H9 (cell line): ENCODE results near the gene CSMD2. TPM values are rescaled to one million over a fixed set of nuclear protein-coding genes. Genes with fewer than 3 reads are reported as not detected.

Experiments
- DNase-seq: peaks from one replicate; pipeline ENCODE4 v3.0.0-alpha.2; 2017
- H2AFZ ChIP-seq: one replicate; pipeline ENCODE4 v1.6.1; 2013; ENCODE audit warnings: mild to moderate bottlenecking, low read length, control low read depth, moderate library complexity
- H2AK5ac ChIP-seq: 2 replicates; pipeline ENCODE4 v1.6.1; 2013; ENCODE audit warnings: low read length, control low read depth, mixed read lengths; ENCODE audit not compliant: insufficient read length
- H2BK120ac ChIP-seq: one replicate; pipeline ENCODE4 v1.6.1; 2013; ENCODE audit warnings: low read depth, mild to moderate bottlenecking, low read length, control low read depth, inconsistent platforms; ENCODE audit not compliant: poor library complexity, severe bottlenecking
- H2BK12ac ChIP-seq: 2 replicates; pipeline ENCODE4 v1.6.1; 2013; ENCODE audit warnings: low read length, control low read depth, mixed read lengths, low read depth; ENCODE audit not compliant: insufficient read length
- H2BK15ac ChIP-seq: 2 replicates; pipeline ENCODE4 v1.6.1; 2013; ENCODE audit warnings: low read depth, low read length, control low read depth
- H2BK20ac ChIP-seq: one replicate; pipeline ENCODE4 v1.6.1; 2013; ENCODE audit warnings: low read depth, mild to moderate bottlenecking, low read length, control low read depth, inconsistent platforms; ENCODE audit not compliant: poor library complexity, severe bottlenecking
- H2BK5ac ChIP-seq: 2 replicates; pipeline ENCODE4 v1.6.1; 2013; ENCODE audit warnings: low read length, control low read depth, mixed read lengths; ENCODE audit not compliant: insufficient read length
- H3K14ac ChIP-seq: 2 replicates; pipeline ENCODE4 v1.6.1; 2013; ENCODE audit warnings: low read length, control low read depth; ENCODE audit not compliant: insufficient read depth
- H3K18ac ChIP-seq: 2 replicates; pipeline ENCODE4 v1.6.1; 2013; ENCODE audit warnings: low read depth, mild to moderate bottlenecking, mixed read lengths, low read length, control low read depth; ENCODE audit not compliant: insufficient read length
- H3K23ac ChIP-seq: 2 replicates; pipeline ENCODE4 v1.6.1; 2013; ENCODE audit warnings: low read length, control low read depth, mixed read lengths, low read depth; ENCODE audit not compliant: insufficient read length
- H3K23me2 ChIP-seq: 2 replicates; pipeline ENCODE4 v1.6.1; 2013; ENCODE audit warnings: low read depth, mild to moderate bottlenecking, mixed read lengths, low read length, control low read depth; ENCODE audit not compliant: insufficient read length, poor library complexity, severe bottlenecking
- H3K27ac ChIP-seq: 2 replicates; pipeline ENCODE4 v1.5.1; 2013; ENCODE audit warnings: low read length, control low read depth, mixed read lengths, low read depth; ENCODE audit not compliant: insufficient read length
- H3K27me3 ChIP-seq: 2 replicates; pipeline ENCODE4 v1.6.1; 2013; ENCODE audit warnings: low read length, control low read depth, inconsistent platforms; ENCODE audit not compliant: insufficient read depth
- H3K4ac ChIP-seq: 2 replicates; pipeline ENCODE4 v1.6.1; 2013; ENCODE audit warnings: low read depth, mild to moderate bottlenecking, control low read depth, inconsistent platforms, low read length, moderate library complexity
- H3K4me1 ChIP-seq: 2 replicates; pipeline ENCODE4 v1.6.1; 2013; ENCODE audit warnings: low read length, control low read depth, inconsistent platforms; ENCODE audit not compliant: insufficient read depth
- H3K4me2 ChIP-seq: 2 replicates; pipeline ENCODE4 v1.6.1; 2013; ENCODE audit warnings: low read length, control low read depth, mixed read lengths; ENCODE audit not compliant: insufficient read length, insufficient read depth
- H3K56ac ChIP-seq: 2 replicates; pipeline ENCODE4 v1.6.1; 2013; ENCODE audit warnings: low read depth, mild to moderate bottlenecking, mixed read lengths, low read length, control low read depth; ENCODE audit not compliant: insufficient read length
- H3K79me1 ChIP-seq: 2 replicates; pipeline ENCODE4 v1.6.1; 2013; ENCODE audit warnings: low read depth, mild to moderate bottlenecking, moderate library complexity, low read length, control low read depth, inconsistent platforms; ENCODE audit not compliant: insufficient read depth, poor library complexity, severe bottlenecking
- H3K79me2 ChIP-seq: 2 replicates; pipeline ENCODE4 v1.6.1; 2013; ENCODE audit warnings: low read length, control low read depth, inconsistent platforms; ENCODE audit not compliant: insufficient read depth
- H3K9ac ChIP-seq: 2 replicates; pipeline ENCODE4 v1.6.1; 2013; ENCODE audit warnings: low read length, control low read depth, mixed read lengths; ENCODE audit not compliant: insufficient read length; ENCODE audit errors: extremely low read depth
- H3K9me3 ChIP-seq: one replicate; pipeline ENCODE4 v1.6.1; 2013; ENCODE audit warnings: low read depth, low read length, inconsistent platforms; ENCODE audit not compliant: control insufficient read depth
- H3T11ph ChIP-seq: one replicate; pipeline ENCODE4 v1.6.1; 2013; ENCODE audit warnings: mild to moderate bottlenecking, low read length, control low read depth, inconsistent platforms
- H4K20me1 ChIP-seq: one replicate; pipeline ENCODE4 v1.6.1; 2013; ENCODE audit not compliant: control insufficient read depth, insufficient read length, insufficient read depth
- H4K5ac ChIP-seq: 2 replicates; pipeline ENCODE4 v1.6.1; 2013; ENCODE audit warnings: low read depth, mild to moderate bottlenecking, mixed read lengths, low read length, control low read depth; ENCODE audit not compliant: insufficient read length
- H4K8ac ChIP-seq: replicated peaks from 2 replicates; pipeline ENCODE4 v1.6.1; 2013; ENCODE audit warnings: low read length, control low read depth, mixed read lengths, low read depth; ENCODE audit not compliant: insufficient read length
- H4K91ac ChIP-seq: 2 replicates; pipeline ENCODE4 v1.6.1; 2013; ENCODE audit warnings: low read depth, mild to moderate bottlenecking, moderate library complexity, mixed read lengths, low read length, control low read depth; ENCODE audit not compliant: insufficient read length
- H3K27ac Mint-ChIP-seq, 3 experiments: 2 replicates in 2 of 3; 3 replicates in 1 of 3; pipeline ENCODE4 v1.8.0; 2020 to 2021; ENCODE audit warnings: mixed read lengths in 3 of 3, mild to moderate bottlenecking in 1 of 3, moderate library complexity in 1 of 3
- H3K27me3 Mint-ChIP-seq: 2 replicates; pipeline ENCODE4 v1.8.0; 2021; ENCODE audit warnings: low read depth, mild to moderate bottlenecking, moderate library complexity, mixed read lengths
- H3K36me3 Mint-ChIP-seq, 3 experiments: 2 replicates in 2 of 3; 3 replicates in 1 of 3; pipeline ENCODE4 v1.8.0; 2020 to 2021; ENCODE audit warnings: low read depth in 3 of 3, mixed read lengths in 3 of 3; ENCODE audit not compliant: insufficient read depth in 1 of 3
- H3K4me1 Mint-ChIP-seq, 2 experiments: 2 replicates each; pipeline ENCODE4 v1.8.0; 2020; ENCODE audit warnings: mixed read lengths in 2 of 2
- H3K4me3 Mint-ChIP-seq, 2 experiments: 2 replicates in 1 of 2; 3 replicates in 1 of 2; pipeline ENCODE4 v1.8.0; 2020 to 2021; ENCODE audit warnings: mild to moderate bottlenecking in 2 of 2, mixed read lengths in 2 of 2, moderate library complexity in 1 of 2
- H3K9me3 Mint-ChIP-seq, 2 experiments: 2 replicates in 1 of 2; 3 replicates in 1 of 2; pipeline ENCODE4 v1.8.0; 2020; ENCODE audit warnings: mild to moderate bottlenecking in 2 of 2, mixed read lengths in 2 of 2, moderate library complexity in 1 of 2
- WGBS: extraction: QIAGEN DNeasy Blood & Tissue Kit; methylation state at CpG from one replicate; pipeline ENCODE4 v1.1.7; 2013; ENCODE audit warnings: missing lambda C conversion rate, low lambda C conversion rate, mixed read lengths; ENCODE audit not compliant: insufficient read length; ENCODE audit errors: extremely low coverage; 5-methylcytosine and 5-hydroxymethylcytosine counted together
- total RNA-seq: library from RNA; stranded (reverse); gene quantifications from 2 replicates; pipeline ENCODE4 v1.2.1, GENCODE V29; 2021
- TF ChIP-seq, protein P1 (sequence below): fragments of 200-600 bp; sonication (generic); conservative IDR thresholded peaks from 3 replicates; pipeline ENCODE4 v1.8.0; 2021; ENCODE audit warnings: antibody characterized with exemption, mild to moderate bottlenecking

Gene CSMD2
- total RNA-seq, 1 experiment from 2014 or later = 6.4 TPM

DNA sequence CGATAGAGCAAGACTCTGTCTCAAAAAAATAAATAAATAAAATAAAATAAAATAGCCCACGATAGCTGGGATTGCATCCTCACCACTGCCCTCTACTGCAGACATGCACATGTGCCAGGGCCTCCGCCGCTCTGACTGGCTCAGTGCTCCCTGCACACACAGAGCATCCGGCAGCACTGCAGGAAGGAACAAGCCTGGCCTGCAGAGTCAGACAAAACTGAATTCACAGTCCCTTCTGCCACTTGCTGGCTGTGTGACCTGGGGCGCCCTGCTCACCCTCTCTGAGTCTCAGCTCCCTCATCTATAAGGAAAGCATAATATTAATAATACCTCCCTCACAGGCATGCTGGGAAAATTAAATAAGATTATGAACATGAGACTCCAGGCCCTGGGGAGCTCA is 35.4 kb downstream of the CSMD2 start:
- H2BK12ac ChIP-seq = no peak overlapping the region
- H4K5ac ChIP-seq = no peak overlapping the region
- H2BK15ac ChIP-seq = no peak overlapping the region
- H3K4me1 ChIP-seq = no peaks in the 10 kb centered on the region
- no peak overlapping the region for H2AK5ac ChIP-seq
- WGBS = no CpG with 5 or more reads among the region's 6 CpGs
- no peak overlapping the region; a peak in 1 of 7 replicates for H3K27ac Mint-ChIP-seq
- no peaks in the 10 kb centered on the region for H3K27me3 ChIP-seq
- H3K9me3 Mint-ChIP-seq = no peaks in the 10 kb centered on the region
- no peak overlapping the region for H2BK5ac ChIP-seq
- peaks cover 2 to 13% (median 5%) of the 10 kb centered on the region in 3 experiments; a peak in 4 of 7 replicates for H3K36me3 Mint-ChIP-seq
- H4K20me1 ChIP-seq = no peaks in the 10 kb centered on the region
- no peak overlapping the region for H3K4me3 Mint-ChIP-seq
- H3K4me1 Mint-ChIP-seq = no peaks in the 10 kb centered on the region; a peak in 1 of 4 replicates
- H3T11ph ChIP-seq = no peak overlapping the region
- TF ChIP-seq, protein P1, sequence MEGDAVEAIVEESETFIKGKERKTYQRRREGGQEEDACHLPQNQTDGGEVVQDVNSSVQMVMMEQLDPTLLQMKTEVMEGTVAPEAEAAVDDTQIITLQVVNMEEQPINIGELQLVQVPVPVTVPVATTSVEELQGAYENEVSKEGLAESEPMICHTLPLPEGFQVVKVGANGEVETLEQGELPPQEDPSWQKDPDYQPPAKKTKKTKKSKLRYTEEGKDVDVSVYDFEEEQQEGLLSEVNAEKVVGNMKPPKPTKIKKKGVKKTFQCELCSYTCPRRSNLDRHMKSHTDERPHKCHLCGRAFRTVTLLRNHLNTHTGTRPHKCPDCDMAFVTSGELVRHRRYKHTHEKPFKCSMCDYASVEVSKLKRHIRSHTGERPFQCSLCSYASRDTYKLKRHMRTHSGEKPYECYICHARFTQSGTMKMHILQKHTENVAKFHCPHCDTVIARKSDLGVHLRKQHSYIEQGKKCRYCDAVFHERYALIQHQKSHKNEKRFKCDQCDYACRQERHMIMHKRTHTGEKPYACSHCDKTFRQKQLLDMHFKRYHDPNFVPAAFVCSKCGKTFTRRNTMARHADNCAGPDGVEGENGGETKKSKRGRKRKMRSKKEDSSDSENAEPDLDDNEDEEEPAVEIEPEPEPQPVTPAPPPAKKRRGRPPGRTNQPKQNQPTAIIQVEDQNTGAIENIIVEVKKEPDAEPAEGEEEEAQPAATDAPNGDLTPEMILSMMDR = 0 out of 3 replicates have a peak, but pooled peaks have one; percentile 29
- no peak overlapping the region for H4K8ac ChIP-seq
- H2BK120ac ChIP-seq = no peak overlapping the region
- no peaks in the 10 kb centered on the region; the same call in 1 of the 2 replicates for H3K79me2 ChIP-seq
- H3K18ac ChIP-seq = no peak overlapping the region
- H4K91ac ChIP-seq = no peak overlapping the region
- no peak overlapping the region for H3K23ac ChIP-seq
- H3K4ac ChIP-seq = no peak overlapping the region
- H3K9me3 ChIP-seq = no peaks in the 10 kb centered on the region
- no peak overlapping the region for H2BK20ac ChIP-seq
- H3K4me2 ChIP-seq = no peak overlapping the region
- H3K56ac ChIP-seq = no peak overlapping the region
- H3K27me3 Mint-ChIP-seq = no peaks in the 10 kb centered on the region
- no peak overlapping the region for H3K9ac ChIP-seq
- H3K79me1 ChIP-seq = no peaks in the 10 kb centered on the region
- no peak overlapping the region for H3K14ac ChIP-seq
- H2AFZ ChIP-seq = no peak overlapping the region
- no peaks in the 10 kb centered on the region for H3K23me2 ChIP-seq
- no peak overlapping the region for H3K27ac ChIP-seq
- DNase-seq = no peak
